HG03097 (cell line): ENCODE measurements around the gene CIAPIN1.

ENCODE experiments used
- ATAC-seq: cut with Tn5 transposase; IDR thresholded peaks from one replicate; pipeline ENCODE4 v1.9.1; 2021; ENCODE audit not compliant: unreplicated experiment, low FRiP score

Gene CIAPIN1

DNA sequence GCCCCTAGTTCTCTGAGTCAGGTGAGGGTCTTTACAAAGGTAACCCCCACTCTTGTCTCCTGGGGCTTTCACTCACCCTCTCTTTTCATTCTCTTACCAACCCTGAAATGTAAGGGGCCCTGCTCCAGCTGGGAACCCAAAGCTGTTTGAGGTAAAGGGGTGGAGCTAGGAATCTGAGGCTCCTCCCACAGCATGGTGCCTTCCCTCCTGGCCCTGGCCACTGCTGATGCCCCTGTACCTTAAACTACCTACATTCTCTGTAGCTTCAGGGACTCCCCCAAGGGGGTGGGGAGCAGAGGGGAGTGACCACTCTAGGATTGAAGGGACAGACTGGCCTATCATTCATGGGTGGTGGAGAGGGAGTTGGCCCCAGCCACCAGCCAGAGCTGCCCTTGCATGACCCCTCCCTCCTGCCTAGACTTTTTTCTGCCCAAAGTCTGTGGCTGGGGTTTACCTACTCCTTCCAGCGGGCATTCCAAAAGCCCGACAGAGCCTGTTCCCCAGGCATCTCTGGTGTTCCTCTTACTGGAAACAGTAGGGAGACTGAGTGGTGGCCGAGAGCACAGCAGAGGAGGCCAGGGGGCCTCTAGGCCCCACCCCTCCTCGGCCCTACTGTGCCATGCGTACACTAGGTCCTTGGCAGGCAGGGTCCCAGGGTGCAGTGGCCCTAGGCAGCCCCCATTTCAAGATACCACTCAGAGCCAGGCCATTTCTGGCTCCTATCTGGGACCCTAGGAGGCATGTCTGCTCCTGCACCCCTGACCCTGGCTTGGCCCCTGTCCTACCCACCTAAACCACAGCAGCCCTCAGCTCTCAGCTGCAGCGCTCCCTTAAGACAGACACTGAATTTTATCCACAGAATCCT, 29.6 kb upstream of the CIAPIN1 start:
- ATAC-seq = no peak

DNA sequence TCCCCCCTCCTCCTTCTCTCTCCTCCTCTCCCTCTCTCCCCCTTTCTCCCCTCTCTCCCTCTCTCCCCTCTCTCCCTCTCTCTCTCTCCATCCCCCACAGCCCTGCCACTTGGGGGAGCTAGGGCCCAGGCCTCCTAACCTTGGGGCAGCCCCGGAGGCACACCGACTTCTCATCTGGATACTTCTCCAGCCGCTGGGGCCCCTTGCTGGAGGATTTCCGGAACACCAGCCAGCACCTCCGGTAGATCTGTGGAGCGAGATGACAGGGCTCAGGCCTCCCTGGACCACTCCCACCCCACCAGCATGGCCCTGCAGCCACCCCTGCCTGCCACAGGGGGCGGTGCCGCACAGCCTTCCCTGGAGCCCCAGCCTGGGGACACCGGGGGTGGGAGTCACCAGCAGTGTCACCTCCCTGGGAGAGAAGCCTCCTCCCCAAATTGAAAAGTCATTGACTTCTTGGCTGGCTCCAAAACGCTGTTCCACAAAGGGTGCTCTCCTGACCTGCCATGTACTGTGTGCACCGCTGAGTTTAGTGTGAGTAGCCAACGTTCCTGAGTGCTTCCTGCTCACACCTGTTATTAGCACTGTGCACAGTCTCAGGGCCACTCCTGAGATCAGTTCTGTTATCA, 28.6 kb upstream of the CIAPIN1 start:
- peak; percentile 92 for ATAC-seq

GRCh38 chr16:57474671-57475661, 27.8 kb upstream of the CIAPIN1 start:
- no peak for ATAC-seq

GRCh38 chr16:57473906-57474305, 26.7 kb upstream of the CIAPIN1 start:
- no peak for ATAC-seq

DNA sequence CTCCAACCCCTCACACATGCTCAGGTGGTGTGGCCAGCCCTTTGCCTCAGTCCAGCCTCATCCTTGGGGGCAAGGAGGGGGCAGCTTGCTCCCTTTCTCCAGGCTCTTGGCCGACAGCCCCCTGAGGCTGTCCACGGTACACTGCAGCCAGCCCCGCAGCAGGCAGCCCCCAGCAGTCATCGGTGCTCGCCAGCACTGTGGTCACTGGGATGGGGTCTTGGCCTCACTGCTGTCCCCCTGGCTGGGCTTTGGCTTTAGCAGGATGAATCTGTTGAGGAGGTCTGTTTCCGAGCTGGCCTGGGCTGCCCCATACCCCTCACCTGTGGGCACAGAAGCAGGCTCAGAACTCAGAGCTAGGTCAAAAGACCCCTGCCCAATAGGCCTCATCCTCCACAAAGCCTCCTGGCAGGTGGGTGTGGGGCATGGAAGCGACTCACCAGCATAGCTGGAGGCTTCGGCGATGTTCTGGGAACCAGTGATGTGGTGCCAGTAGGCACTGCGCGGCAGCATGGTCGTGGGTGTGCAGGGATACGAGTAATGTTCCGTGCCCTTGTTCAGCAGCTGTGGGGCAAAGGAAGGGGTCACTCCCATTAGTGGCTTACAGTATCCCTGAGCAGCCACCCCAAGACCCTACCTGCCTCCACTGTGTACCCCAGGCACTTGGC, 26.1 kb upstream of the CIAPIN1 start:
- ATAC-seq = no peak

DNA sequence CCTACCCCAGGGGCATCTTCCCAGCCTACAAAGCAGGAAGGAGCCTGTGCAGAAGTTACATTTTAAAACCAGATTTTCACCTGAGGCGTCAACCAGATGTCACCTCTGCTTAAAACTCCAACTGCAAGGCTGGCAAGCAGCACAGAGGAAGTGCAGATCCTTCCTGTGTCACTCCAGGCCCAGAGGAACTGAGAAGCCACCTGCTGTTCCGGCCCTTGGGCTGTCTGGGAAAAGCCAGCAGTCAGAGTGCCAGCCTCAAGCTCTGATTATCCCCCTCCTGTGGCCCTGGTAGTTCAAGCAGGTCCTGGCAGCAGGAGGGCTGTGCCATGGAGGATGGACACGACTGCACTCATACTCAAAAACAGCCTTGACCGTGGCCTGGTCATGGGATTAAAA, 25.5 kb upstream of the CIAPIN1 start:
- ATAC-seq = no peak

DNA sequence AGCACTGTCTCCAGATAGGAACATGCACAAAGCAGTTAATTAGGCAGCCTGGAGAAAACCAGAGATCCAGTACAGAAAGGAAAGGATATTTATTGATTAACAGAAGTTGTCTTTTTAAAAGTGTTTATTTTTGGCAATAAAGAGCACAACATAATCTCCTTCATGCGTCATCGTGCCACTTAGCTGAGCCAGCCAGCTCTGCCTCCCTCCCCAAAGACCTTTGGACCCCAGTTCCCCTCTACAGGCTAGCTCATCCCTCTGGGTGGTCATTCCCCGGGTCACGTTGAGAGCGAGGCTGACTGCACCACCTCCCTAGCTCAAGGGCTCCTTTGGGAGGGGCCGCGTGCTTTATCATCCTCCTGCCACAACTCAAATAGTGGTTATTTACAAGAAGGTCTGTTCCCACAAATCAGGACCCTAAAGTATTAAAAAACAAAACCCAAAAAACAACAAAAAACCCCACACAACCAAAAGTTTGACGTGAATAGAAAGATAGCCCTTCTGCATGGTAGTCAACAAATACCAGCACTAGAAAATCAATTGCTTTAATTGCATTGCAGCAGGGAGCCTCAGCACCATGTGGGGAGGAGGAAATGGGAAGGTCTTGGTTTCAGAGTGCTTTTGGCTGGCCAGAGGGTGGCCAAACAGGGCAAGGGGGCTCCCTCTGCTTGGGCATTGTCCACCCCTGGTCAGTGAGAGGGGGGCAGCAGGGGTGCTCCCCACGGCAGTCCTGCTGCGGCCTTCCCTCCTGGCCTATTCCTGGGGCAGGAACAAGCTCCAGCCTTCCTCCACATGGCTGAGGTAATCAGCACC, 24.9 kb upstream of the CIAPIN1 start:
- ATAC-seq = no peak

GRCh38 chr16:57471209-57471608, 24.0 kb upstream of the CIAPIN1 start:
- no peak for ATAC-seq

GRCh38 chr16:57470711-57471110, 23.5 kb upstream of the CIAPIN1 start:
- no peak for ATAC-seq

GRCh38 chr16:57469917-57470470, 22.8 kb upstream of the CIAPIN1 start:
- ATAC-seq = no peak

GRCh38 chr16:57469046-57469445, 21.9 kb upstream of the CIAPIN1 start:
- no peak for ATAC-seq

- no peak for ATAC-seq
Measured at GRCh38 chr16:57468346-57468745, 21.2 kb upstream of the CIAPIN1 start.

DNA sequence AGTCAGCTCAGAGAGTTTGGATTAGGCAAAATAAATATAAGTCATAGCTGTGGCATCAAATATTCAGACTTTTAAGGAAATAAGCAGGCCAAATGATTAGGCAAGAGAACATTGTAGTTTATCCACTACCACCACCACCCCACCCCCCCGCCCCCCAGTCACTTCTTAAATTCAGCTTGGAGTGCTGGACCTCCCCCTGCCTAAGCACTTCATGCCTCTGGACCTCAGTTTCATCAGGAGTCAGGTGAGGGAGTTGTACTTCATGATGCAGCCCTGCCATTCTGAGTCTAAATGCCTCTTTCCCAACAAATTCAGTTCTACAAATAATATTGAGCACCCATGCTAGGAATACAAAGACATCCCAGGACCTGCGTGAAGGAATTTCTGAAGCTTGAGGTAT, 17.3 kb upstream of the CIAPIN1 start:
- no peak for ATAC-seq

- ATAC-seq = no peak
Measured at GRCh38 chr16:57462978-57463362, 15.8 kb upstream of the CIAPIN1 start.

DNA sequence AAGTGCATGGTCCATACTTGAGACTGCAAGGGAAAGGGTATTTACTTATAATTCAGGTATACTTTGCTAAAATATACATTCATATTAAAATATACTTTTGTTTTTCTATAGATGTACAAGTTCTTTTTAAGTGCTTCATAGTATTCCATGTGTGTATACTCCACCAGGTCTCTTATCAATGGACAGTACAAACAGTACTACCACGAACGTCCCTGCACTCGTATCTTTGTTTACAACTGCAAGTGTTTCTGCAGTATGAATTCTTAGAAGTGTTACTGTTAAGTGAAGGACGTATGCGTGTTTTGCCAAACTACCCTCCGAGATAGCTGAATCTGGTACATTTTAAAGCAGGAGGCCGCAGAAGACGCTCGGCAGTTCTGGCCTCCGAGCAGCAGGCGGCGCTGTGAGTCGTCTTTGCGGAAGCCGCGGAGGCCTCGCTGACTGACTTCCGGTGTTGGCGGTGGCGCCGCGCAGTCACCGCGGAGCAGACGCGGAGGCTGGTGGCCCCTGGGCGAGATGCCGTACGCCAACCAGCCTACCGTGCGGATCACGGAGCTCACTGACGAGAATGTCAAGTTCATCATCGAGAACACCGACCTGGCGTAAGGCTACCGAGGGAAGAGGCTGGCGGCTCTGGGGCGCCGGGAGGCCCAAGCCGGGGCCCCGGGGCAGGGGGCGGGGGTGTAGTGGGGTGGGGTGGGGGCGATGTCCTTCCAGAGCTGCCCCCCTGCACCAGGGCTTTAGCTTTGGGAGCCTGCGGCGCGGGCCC, 15.2 kb upstream of the CIAPIN1 start, which contains the start of gene POLR2C:
TSS of gene POLR2C (plus strand) at position 471 of the 769 bp plus-strand sequence. CDS start at position 517, 46 bp downstream.
- ATAC-seq = peak; percentile 78

DNA sequence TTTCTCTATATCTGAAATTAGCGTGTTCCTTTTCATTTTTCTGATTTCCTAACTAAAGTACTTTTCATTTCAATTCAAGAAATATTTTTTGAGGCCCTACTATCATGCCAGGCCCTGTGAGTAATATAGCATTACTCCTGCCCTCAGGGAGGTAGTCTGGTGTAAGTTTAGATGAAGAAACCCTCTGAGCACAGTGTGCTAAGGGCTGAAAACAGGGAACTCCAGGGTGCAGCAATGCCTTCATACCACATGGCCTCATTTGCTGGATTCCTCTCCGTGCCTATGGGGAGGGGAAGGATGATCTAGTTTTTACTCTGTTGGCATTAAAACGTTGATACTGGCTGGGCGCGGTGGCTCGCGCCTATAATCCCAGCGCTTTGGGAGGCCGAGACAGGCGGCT, 4.8 kb upstream of the CIAPIN1 start:
- ATAC-seq = no peak

- peak; percentile 28 for ATAC-seq
Measured at GRCh38 chr16:57446531-57447185, 527 bp downstream of the CIAPIN1 start.

DNA sequence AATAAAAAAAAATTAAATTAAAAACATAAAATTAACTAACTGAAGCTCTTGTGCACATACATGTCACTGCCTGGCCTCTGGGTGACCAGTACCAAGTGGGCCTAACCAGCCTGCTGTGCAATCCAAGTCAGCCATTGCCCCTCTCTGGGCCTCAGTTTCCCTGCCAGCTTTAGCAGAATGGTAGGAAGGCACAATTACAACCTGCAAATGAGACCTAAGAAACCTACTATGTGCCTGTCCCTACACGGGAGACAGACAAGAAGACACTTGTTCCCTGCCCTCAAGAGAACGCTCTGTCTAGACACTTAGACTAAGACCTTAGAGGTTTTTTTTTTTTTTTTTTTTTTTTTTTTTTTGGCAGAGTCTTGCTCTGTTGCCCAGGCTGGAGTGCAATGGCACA, 1.7 kb downstream of the CIAPIN1 start:
- no peak for ATAC-seq
